Testis (tissue), 3 donors: ENCODE results near the gene IRF1. TPM values are rescaled to one million over a fixed set of nuclear protein-coding genes. Genes with fewer than 3 reads are reported as not detected.

Source experiments
- polyA plus RNA-seq: library from polyadenylated mRNA; stranded (reverse); fragments of 350-450 nt; fragmentation: Illumina TruSeq; extraction: RNeasy Lipid Tissue Mini Kit (QIAGEN cat#74804); gene quantifications from one replicate; pipeline ENCODE4 v1.2.3, GENCODE V29; 2014; ENCODE audit warnings: low read depth, low replicate concordance; ENCODE audit not compliant: insufficient read depth
- small RNA-seq, 2 donors: library from RNA; depleted of rRNA; stranded (forward); fragments of <200 nt; gene quantifications; one replicate each; pipeline ENCODE3, GENCODE V24; 2016
- total RNA-seq, 2 donors: library from RNA; depleted of rRNA; stranded (reverse); fragments of >200 nt; gene quantifications; one replicate each; pipeline ENCODE4 v1.2.3, GENCODE V29; 2016

Gene IRF1
- total and polyA plus RNA-seq, 3 donors from 2014 or later = 20.2 to 31.7 (median 22.5) TPM

Small RNAs within 50 kb of the gene (small RNA-seq; reads per million reads assigned to genes)
- gene RF00019 = 0 reads per million in 2 donors

Other genes with a start within 250 kb of the IRF1 start
- gene PDLIM4, start 233.1 kb downstream of the IRF1 start, total RNA-seq = 10 to 100 TPM; 11.8 to 18.5 TPM
- gene PDLIM4, start 233.1 kb downstream of the IRF1 start, polyA plus RNA-seq = 20.5 TPM
- 1 to 10 TPM; 1.5 to 2.3 TPM for gene SLC22A4, start 196.4 kb downstream of the IRF1 start, total RNA-seq
- gene SLC22A4, start 196.4 kb downstream of the IRF1 start, polyA plus RNA-seq = 1.1 TPM
- 10 to 100 TPM in 1 of 2 donors, 1 to 10 TPM in 1; 9.5 to 11.8 TPM for gene SLC22A5, start 121.1 kb downstream of the IRF1 start, total RNA-seq
- 11.9 TPM for gene SLC22A5, start 121.1 kb downstream of the IRF1 start, polyA plus RNA-seq
- 10 to 100 TPM in 1 of 2 donors, 1 to 10 TPM in 1; 2.2 to 12.4 TPM for gene IL5, start 52.7 kb upstream of the IRF1 start, total RNA-seq
- gene IL5, start 52.7 kb upstream of the IRF1 start, polyA plus RNA-seq = 5.4 TPM
- 10 to 100 TPM; 38.6 to 41.6 TPM for gene RAD50, start 66.2 kb upstream of the IRF1 start, total RNA-seq
- 5.0 TPM for gene RAD50, start 66.2 kb upstream of the IRF1 start, polyA plus RNA-seq
- 10 to 100 TPM; 17.3 to 25.0 TPM for gene IL13, start 167.4 kb upstream of the IRF1 start, total RNA-seq
- gene IL13, start 167.4 kb upstream of the IRF1 start, polyA plus RNA-seq = 73.4 TPM
- not detected for gene IL4, start 183.2 kb upstream of the IRF1 start, total RNA-seq
- gene IL4, start 183.2 kb upstream of the IRF1 start, polyA plus RNA-seq = not detected
- 10 to 100 TPM; 30.8 to 38.6 TPM for gene KIF3A, start 246.8 kb upstream of the IRF1 start, total RNA-seq
- gene KIF3A, start 246.8 kb upstream of the IRF1 start, polyA plus RNA-seq = 23.2 TPM